HG03280 (cell line): Measurements from ENCODE around the gene GABRB3.

ENCODE experiments used
- ATAC-seq: cut with Tn5 transposase; IDR thresholded peaks from one replicate; pipeline ENCODE4 v1.9.1; 2021; ENCODE audit warnings: mild to moderate bottlenecking, moderate library complexity; ENCODE audit not compliant: unreplicated experiment

The GABRB3 gene

DNA sequence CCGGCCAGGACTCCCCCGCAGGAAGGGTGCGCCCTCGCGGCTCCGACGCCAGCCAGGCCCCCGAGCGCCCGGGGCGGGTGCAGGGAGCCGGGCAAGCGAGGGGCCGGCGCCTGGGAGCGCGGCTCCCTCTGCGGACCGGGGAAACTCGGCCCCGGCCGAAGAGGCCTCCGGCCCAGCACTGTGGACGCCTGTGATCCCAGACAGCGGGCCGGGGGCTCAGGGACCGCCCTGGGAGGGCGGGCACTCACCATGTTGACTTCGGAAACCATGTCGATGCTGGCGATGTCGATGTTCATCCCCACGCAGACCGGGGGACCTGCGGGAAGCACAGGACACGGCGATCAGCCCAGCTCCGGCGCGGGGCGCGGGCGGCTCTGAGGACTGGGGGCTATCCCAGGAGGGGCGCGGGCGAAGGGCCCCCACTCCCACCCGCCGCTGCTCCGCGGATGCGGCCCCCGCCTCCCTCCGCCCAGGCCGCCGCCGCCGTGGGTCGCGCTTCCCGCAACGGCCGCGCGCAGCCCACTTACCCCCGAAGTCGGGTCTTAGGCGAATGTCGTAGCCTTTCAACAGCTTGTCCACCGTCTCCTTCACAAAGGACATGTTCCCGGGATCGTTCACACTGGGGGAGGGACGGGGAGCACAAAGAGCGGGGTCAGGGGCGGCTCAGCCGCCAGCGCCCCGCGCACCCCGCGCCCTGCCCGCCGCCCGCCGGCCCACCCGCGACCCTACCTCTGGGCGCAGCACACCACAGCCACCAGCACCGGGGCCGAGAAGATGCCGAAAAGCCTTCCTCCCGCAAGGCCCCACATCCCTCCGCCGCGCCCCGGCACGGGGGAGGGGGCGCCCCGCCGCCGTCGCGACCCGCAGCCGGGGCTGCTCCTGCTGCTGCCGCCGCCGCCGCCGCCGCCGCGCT lies at the start of gene GABRB3:
GABRB3 (minus strand) TSS at position 913 of the 913 bp plus-strand sequence.
- ATAC-seq, result no peak

DNA sequence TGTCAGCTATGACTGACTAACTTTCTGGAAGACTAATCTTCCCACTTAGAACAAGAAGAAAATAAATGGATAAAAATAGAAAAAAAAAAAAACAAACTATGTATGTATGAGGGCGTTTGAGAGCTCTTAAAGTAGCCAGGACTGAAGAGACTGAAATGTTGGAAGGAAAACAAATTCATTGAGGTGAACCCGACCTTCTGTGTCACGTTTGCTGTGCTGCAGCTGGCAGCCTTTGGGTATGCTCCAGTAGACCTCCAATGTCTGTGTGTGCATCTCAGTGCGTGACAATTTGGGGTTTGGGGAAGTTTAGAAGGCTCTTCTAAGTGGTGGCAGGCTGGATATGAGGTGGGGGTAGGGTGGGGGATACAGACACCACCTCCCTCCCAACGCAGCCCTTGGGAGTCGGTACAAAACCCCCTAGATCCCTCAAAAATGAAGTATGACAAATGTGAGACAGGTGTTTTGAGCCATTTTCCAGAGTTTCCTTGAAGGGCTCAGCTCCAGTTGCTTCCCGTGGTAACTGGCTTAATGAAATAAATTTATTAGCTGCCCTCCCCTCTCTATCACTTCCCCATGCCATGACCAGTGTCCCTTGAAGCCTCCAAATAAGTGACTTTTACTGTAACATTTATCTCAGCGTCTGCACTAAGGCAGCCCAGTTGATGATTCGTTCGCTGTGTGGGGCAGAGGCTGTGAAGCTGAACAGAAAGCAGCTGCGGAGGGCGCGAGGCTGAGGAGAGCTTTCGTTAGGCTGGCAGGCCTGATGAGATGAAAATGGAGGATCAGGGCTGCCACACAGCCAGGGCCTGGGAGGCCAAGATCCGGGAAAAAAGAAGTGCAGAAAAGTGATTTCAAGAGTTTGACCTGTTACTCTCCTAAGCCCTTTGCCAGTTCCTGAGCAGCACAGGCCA lies 34.9 kb upstream of the GABRB3 start:
- no peak for ATAC-seq

DNA sequence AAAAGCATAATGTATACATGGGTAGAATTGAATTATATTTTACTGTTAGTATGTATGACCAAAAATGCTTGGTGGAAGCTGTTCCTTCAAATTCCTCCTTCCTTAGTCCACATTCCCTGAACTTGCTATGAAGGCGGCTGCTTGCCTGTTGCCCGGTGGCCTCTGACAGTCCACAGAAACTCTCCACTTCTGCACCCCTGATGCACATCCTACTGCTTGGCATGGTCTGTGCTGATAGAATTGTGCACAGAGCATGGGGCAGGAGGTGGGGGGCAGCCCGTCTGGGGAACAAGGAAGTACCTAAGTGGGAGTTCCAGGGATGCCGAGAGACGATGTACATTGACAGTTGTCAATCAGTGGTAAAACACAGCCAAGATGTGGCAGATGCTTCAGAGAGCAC lies 33.7 kb upstream of the GABRB3 start:
- no peak for ATAC-seq

- ATAC-seq, result no peak
Measured at GRCh38 chr15:26806151-26806550, 33.3 kb upstream of the GABRB3 start.

GRCh38 chr15:26805470-26805869 lies 32.6 kb upstream of the GABRB3 start:
- no peak for ATAC-seq

- ATAC-seq, result no peak
Measured at GRCh38 chr15:26804063-26804804, 31.4 kb upstream of the GABRB3 start.

- ATAC-seq, result no peak
Measured at GRCh38 chr15:26790118-26790517, 17.3 kb upstream of the GABRB3 start.

GRCh38 chr15:26781816-26782215 lies 8.9 kb upstream of the GABRB3 start:
- no peak for ATAC-seq

DNA sequence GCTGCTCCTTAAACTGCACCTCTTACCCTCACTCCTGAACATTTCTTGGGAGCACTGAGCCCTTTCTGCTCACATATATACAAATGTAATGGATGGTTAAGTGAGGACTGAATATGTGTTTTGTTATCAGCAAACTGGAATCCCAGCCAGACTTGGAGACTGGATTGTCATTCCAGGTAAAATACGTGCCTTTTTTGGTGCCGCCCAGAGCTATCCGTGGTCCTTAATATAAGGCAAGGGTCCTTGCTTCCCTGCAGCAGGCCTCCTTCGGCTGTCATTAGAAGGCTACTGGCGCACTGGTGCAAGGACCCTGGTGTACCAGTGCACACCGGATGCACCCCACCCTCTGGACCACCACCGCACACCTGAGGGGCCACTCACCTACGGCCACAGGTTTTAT lies 1.1 kb upstream of the GABRB3 start:
- no peak for ATAC-seq

- no peak for ATAC-seq
Measured at GRCh38 chr15:26773067-26773877, 406 bp upstream of the GABRB3 start.

DNA sequence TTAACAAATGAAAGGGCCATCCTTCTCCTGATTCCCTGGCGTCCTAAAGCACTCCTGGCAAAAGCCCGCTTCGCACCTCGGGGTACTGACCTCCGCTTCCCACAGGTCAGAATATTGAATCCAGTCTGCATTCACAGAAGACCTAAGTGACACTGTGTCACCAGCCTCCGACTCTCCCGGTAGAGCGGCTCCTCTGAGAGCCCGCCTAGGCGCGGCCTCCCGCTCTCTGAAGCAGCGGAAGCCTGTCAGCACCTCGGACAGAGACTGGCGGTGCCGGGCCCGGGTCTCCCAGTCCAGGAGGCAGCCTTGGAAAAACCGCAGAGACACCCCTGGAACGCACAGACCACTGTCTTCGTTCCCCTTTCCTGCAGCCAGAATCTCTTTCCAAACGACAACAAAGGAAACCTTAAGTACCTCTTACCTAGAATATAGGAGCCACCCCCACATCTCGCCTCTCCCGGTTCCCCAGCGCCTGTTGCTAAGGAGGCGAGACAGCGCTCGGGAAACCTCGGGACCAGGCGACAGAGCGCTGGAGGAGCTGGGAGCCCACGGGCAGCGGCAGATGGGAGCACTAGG lies 1.2 kb downstream of the GABRB3 start:
- no peak for ATAC-seq

DNA sequence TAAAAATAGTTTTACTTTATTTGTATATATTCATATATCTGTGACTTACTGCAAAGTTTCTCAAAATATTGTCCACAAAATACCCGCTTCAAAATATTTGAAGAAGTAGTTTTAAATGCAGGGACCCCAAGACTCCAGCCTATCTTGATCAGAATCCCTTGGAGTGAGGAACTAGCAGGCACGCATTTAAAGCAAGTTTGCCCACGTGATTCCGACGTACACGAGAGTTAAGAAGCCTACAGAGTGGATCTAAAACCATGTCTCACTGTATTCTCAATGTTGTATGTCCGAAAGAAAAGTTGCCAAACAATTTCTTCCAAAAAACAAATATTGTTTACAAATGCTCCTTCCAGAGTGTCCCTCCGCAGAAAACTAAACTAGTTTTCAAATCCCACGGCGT lies 1.7 kb downstream of the GABRB3 start:
- no peak for ATAC-seq

DNA sequence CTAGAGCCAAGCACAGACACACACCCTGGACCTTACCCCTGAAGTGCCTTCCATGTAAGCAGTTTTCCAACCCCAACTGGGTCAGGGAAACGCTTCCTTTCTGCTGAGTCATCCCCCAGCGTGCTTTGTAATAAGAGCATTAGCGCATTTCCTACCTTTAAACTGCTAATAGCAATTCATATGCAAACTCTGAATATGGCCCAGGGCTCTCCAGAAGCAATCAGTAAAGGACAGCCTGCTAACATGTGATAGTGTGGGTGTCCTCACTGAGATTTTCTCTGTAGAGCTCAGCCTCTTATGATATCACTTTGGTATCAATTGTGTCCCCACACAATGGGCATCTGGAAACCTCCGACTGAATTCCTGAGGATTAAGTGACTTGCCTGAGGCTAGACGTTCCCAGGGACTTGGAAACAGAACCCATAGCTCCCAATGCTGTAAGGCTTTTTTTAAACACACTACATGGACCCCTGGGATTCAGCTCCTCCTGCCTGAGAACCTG lies 5.6 kb downstream of the GABRB3 start:
- ATAC-seq, result no peak

- ATAC-seq, result no peak
Measured at GRCh38 chr15:26766262-26766661, 6.6 kb downstream of the GABRB3 start.

GRCh38 chr15:26759986-26760385 lies 12.9 kb downstream of the GABRB3 start:
- no peak for ATAC-seq

DNA sequence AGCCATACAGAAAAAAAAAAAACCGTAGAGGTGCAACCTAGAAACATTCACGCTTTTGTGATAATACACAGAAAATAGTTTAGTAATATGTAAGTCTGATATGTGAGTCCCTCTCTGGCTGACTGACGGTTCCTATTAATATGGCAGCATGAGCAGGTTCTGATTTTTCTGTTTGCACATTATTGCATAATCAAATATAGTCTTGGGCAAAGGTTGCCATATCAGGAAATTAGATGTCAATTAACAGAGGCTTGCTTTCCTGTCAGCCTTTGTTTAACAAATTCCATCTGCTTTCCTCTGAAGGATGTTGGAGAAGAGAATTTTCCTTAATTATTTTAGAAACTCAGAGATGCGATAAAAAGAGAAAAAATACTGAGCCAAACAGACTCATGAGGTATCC lies 14.8 kb downstream of the GABRB3 start:
- no peak for ATAC-seq

DNA sequence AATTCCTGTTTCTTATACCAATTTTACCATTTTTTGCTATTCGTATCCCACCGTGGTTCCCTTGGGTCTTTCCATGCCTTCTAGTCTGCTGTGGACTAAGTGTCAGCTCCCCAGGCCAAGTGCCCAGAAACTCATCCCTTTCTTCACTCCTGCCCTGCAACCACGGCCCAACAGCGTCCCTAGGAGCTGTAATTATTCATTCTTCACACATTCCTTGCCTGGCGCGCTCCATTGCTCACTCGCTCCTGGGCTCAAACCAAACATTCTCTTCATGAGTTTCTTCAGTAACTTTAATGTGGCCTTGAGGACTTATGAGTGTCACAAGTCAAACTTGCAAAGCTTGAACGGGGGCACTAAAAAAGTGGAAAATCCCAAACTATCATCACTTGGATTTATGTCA lies 15.7 kb downstream of the GABRB3 start:
- ATAC-seq, result no peak

- no peak for ATAC-seq
Measured at GRCh38 chr15:26744894-26745293, 28.0 kb downstream of the GABRB3 start.

GRCh38 chr15:26739791-26740190 lies 33.1 kb downstream of the GABRB3 start:
- ATAC-seq, result no peak

GRCh38 chr15:26738996-26739395 lies 33.9 kb downstream of the GABRB3 start:
- ATAC-seq, result no peak
